ENCODE data around the gene C3orf62.
"Not testable (repeated sequence)": the region's sequence is repeated elsewhere in the genome, so short reads cannot be mapped to it uniquely, and the experiment has no call there.

The C3orf62 gene

GRCh38 chr3:49269443-49270155 lies 7.4 kb downstream of the C3orf62 start:
- no peak for DNase-seq (ENCODE audit: low read depth, low spot score)

GRCh38 chr3:49266410-49267095 lies 10.5 kb downstream of the C3orf62 start:
- DNase-seq (ENCODE audit: low read depth, low spot score) = no peak

DNA sequence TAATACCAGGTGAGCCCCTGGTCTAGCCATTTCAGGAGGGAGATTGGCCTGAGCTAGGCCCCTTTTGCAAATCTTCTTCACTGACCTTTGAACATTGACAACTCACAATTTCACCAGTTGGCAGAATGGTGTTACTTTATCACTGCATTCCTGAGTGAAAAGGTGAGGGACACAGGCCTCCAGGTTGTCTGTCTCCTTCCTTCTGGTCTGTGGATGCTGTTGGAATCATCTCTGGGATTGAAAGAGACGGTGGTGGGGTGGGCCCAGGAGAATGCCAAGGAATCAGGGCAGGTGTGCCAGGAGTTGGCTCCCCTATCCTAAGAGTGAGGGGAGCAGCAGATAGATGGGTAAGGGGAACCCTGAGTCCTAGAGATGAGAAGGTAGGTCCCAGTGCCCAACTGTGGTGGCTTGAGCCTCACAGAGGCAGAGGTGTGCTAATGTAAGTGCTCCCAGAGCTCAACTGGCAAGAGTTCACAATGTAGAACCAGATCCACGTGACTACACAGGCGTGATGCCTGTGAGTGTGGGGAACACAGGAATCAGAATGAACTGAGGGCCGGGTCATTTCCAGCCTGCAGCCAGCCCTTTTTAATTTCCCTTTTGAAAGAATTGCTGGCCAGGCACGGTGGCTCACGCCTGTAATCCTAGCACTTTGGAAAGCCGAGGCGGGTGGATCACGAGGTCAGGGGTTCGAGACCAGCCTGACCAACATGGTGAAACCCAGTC lies 11.2 kb downstream of the C3orf62 start:
- no peak for DNase-seq (ENCODE audit: low read depth, low spot score)

- DNase-seq (ENCODE audit: low read depth, low spot score) = no peak
Observed at GRCh38 chr3:49263159-49263889, 13.7 kb downstream of the C3orf62 start.

GRCh38 chr3:49260806-49261324 lies 16.2 kb downstream of the C3orf62 start:
- DNase-seq (ENCODE audit: low read depth, low spot score) = no peak

GRCh38 chr3:49257187-49257586 lies 19.8 kb downstream of the C3orf62 start:
- no peak for DNase-seq (ENCODE audit: low read depth, low spot score)

DNA sequence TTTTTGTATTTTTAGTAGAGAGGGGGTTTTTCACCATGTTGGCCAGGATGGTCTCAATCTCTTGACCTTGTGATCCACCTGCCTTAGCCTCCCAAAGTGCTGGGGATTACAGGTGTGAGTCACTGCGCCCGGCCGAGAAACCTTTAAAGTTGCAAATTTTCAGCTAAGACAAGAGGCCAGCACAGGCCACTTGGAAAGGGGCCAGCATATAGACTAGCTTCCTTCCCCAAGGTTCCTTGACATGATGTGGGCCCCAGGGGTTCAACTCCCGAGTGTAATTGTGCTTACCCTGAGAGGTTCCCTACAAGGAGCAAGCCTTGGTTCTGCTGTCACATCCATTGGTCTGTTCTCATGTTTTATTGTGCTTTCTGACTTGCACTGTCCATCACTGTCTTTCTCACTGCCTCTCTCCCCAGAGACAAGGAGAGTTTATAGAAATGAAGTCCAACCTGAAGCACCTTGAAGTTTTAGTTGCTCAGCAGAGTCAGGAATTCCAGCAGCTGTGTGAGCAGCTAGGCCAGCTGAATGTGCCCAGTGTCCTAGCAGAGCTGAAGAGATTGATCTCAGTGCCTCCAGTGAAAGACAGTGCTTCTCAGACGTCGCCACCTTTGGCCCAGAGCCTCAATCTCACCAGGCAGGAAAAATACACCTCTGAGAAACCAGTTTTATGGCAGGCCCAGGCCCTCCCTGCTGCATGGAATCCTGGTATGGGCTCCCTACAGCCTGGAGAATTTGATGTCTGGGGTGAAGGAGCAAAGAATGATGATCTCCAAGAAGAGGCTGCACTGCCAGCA lies 21.1 kb downstream of the C3orf62 start:
- no peak for DNase-seq (ENCODE audit: low read depth, low spot score)

GRCh38 chr3:49255112-49255511 lies 21.9 kb downstream of the C3orf62 start:
- DNase-seq (ENCODE audit: low read depth, low spot score) = no peak

- DNase-seq (ENCODE audit: low read depth, low spot score) = no peak
Observed at GRCh38 chr3:49253512-49253911, 23.5 kb downstream of the C3orf62 start.

DNA sequence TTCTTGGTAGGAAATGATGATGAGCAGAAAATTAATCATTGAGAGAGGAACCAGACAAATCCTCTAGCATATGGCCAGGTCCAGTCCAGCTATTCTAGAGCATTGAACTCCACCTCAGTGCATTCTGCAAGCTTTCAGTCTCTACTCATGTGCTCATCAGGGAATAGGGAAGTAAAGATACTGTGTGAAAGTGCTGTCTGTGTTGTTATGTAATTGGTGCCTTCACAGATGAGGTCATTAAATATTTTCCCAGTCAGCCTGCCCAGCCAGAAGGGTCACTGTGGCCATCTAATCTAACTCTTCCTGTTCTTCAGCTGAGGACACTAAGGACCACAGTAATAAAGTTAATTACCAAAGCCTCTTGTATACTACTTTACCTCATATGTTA lies 28.2 kb downstream of the C3orf62 start:
- no peak for DNase-seq (ENCODE audit: low read depth, low spot score)

DNA sequence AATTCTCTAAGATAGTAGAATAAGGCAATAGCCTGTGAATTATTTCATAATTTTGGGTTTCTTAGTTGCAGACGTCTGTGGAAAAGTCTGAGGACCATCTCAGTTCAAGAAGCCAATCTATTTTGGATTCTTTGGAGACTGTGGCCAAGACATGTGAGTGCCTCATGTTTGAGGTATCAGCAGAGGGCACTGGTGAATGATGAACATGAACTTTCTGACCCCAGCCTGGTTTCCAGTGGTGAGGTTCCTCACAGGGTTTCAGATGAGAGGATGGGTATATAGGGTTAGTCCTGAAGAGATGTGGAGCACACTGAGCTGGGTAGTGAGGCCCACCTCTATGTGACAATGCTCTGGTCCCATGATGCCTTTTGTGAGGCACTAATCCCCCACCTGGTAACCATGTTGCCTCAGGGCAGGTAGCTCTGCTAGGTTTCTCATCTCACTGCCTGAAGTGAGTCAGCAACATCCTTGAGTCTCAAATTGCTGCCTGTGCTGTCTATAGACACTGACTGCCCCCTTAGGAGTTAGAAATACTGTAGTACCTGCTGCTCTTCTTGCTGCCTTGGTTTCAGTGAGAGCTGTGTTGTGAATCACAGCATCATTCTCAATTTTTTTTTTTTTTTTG lies 32.3 kb downstream of the C3orf62 start:
- DNase-seq (ENCODE audit: low read depth, low spot score) = no peak

DNA sequence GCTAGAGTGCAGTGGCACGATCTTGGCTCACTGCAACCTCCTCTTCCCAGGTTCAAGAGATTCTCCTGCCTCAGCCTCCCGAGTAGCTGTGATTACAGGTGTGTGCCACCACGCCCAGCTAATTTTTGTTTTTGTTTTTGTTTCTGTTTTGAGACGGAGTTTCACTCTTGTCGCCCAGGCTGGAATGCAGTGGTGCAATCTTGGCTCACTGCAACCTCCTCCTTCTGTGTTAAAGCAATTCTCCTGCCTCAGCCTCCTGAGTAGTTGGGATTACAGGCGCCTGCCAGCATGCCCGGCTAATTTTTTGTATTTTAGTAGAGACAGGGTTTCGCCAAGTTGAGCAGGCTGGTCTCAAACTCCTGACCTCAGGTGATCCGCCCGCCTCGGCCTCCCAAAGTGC lies 36.9 kb downstream of the C3orf62 start:
- DNase-seq (ENCODE audit: low read depth, low spot score) = not testable (repeated sequence)

GRCh38 chr3:49238274-49239127 lies 38.5 kb downstream of the C3orf62 start:
- peak; percentile 28 for DNase-seq (ENCODE audit: low read depth, low spot score)

GRCh38 chr3:49237344-49237743 lies 39.7 kb downstream of the C3orf62 start:
- no peak for DNase-seq (ENCODE audit: low read depth, low spot score)

DNA sequence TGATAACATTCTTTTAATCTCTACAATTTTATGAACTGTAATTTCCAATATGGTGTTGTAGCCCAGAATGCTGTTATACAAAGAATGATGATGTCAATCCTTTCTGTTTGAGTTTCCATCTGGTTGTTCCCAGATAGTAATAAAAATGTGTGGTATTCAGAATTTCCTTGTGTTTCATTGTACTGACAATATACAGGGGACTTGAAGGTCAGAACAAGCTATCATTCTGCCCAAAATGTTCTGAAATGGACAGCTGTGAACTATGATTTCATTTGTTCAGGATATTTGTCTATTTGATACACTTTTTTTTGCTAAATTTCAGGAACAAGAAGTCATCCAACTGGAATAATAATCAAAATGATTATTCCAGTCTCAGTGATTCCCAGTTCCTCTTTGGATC lies 40.8 kb downstream of the C3orf62 start:
- no peak for DNase-seq (ENCODE audit: low read depth, low spot score)

DNA sequence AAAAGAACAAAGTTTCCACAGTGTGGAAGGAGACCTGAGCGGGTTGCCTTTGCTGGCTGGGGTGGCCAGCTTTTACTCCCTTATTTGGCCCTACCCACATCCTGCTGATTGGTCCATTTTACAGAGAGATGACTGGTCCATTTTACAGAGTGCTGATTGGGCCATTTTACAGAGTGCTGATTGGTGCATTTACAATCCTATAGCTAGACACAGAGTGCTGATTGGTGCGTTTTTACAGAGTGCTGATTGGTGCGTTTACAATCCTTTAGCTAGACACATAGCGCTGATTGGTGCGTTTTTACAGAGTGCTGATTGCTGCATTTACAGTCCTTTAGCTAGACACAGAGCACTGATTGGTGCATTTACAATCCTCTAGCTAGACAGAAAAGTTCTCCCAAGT lies 48.2 kb downstream of the C3orf62 start:
- DNase-seq (ENCODE audit: low read depth, low spot score) = not testable (repeated sequence)

- no peak for DNase-seq (ENCODE audit: low read depth, low spot score)
Observed at GRCh38 chr3:49222002-49222401, 55.0 kb downstream of the C3orf62 start.

DNA sequence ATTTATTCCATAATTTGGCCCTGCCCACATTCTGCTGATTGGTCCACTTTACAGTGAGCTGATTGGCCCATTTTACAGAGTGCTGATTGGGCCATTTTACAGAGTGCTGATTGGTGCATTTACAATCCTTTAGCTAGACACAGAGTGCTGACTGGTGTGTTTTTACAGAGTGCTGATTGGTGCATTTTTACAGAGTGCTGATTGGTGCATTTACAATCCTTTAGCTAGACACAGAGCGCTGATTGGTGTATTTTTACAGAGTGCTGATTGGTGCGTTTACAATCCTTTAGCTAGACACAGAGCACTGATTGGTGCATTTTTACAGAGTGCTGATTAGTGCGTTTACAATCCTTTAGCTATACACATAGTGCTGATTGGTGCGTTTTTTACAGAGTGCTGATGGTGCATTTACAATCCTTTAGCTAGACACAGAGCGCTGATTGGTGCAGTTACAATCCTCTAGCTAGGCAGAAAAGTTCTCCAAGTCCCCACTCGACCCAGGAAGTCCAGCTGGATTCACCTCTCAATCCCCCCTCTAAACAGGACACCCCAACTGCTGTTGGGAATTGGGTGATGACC lies 56.0 kb downstream of the C3orf62 start:
- DNase-seq (ENCODE audit: low read depth, low spot score) = not testable (repeated sequence)

DNA sequence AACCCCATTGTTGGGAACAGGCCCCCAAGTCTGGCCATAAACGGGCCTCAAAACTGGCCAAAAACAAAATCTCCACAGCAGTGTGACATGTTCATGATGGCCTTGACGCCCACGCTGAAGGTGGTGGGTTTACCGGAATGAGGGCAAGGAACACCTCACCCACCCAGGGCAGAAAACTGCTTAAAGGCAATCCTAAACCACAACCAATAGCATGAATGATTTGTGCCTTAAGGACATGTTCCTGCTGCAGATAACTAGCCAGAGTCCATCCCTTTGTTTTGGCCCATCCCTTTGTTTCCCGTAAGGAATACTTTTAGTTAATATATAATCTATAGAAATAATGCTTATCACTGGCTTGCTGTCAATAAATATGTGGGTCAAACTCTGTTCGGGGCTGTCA lies 57.9 kb downstream of the C3orf62 start:
- no peak for DNase-seq (ENCODE audit: low read depth, low spot score)

Data from astrocyte of the hippocampus (primary cell).